Natural killer cell (primary cell): ENCODE results near the gene RGMA. TPM values are rescaled to one million over a fixed set of nuclear protein-coding genes. Genes with fewer than 3 reads are reported as not detected.
"Not testable (repeated sequence)": the region's sequence is repeated elsewhere in the genome, so short reads cannot be mapped to it uniquely, and the experiment has no call there.

Experiments
- ATAC-seq, 3 donors: fragments of 150-1000 bp in 2 of 3; fragments of 200-7000 bp in 1 of 3; cut with Tn5 transposase; 1 replicate in 1 of 3; 2 replicates in 2 of 3; pipeline ENCODE4 v1.10.0; 2021; ENCODE audit warnings: mild to moderate bottlenecking in 2 of 3, moderate library complexity in 2 of 3
- DNase-seq, 2 donors: peaks; one replicate each; pipeline versions ENCODE4 v3.0.0 to v3.0.0-alpha.2; 2013 to 2021; ENCODE audit warnings: mixed read lengths in 1 of 2
- H3K27ac ChIP-seq: one replicate; pipeline ENCODE4 v1.5.1; 2013; ENCODE audit warnings: mild to moderate bottlenecking, low read length
- H3K27me3 ChIP-seq: one replicate; pipeline ENCODE4 v1.6.1; 2013; ENCODE audit warnings: low read length; ENCODE audit not compliant: control insufficient read depth, insufficient read depth
- H3K36me3 ChIP-seq: one replicate; pipeline ENCODE4 v1.6.1; 2013; ENCODE audit warnings: low read length; ENCODE audit not compliant: control insufficient read depth, insufficient read depth
- H3K4me1 ChIP-seq: one replicate; pipeline ENCODE4 v1.6.1; 2013; ENCODE audit warnings: low read length; ENCODE audit not compliant: control insufficient read depth, insufficient read depth
- H3K4me3 ChIP-seq: one replicate; pipeline ENCODE4 v1.5.1; 2013; ENCODE audit warnings: low read length
- H3K9me3 ChIP-seq: one replicate; pipeline ENCODE4 v1.6.1; 2013; ENCODE audit warnings: low read length; ENCODE audit not compliant: control insufficient read depth, insufficient read depth
- H3K27ac Mint-ChIP-seq, 2 donors: one replicate each; pipeline ENCODE4 v1.8.0; 2022; ENCODE audit warnings: mild to moderate bottlenecking in 2 of 2, mixed read lengths in 2 of 2, moderate library complexity in 1 of 2
- H3K27me3 Mint-ChIP-seq, 2 donors: one replicate each; pipeline ENCODE4 v1.8.0; 2022; ENCODE audit warnings: low read depth in 2 of 2, mixed read lengths in 2 of 2
- H3K36me3 Mint-ChIP-seq: one replicate; pipeline ENCODE4 v1.8.0; 2022; ENCODE audit warnings: mixed read lengths
- H3K4me1 Mint-ChIP-seq, 2 donors: one replicate each; pipeline ENCODE4 v1.8.0; 2022; ENCODE audit warnings: mixed read lengths in 2 of 2
- H3K4me3 Mint-ChIP-seq: one replicate; pipeline ENCODE4 v1.8.0; 2022; ENCODE audit warnings: mild to moderate bottlenecking, moderate library complexity, mixed read lengths
- H3K9me3 Mint-ChIP-seq, 2 donors: one replicate each; pipeline ENCODE4 v1.8.0; 2022; ENCODE audit warnings: mixed read lengths in 2 of 2
- CTCF ChIP-seq: fragments of 200-600 bp; IDR thresholded peaks from one replicate; pipeline ENCODE4 v1.8.0; 2022; ENCODE audit warnings: antibody characterized with exemption
- WGBS: methylation state at CpG from one replicate; pipeline ENCODE4 v1.1.7; 2013; ENCODE audit warnings: missing lambda C conversion rate; ENCODE audit not compliant: insufficient coverage; 5-methylcytosine and 5-hydroxymethylcytosine counted together
- intact Hi-C: fragments of 100-400 bp; cut with micrococcal nuclease; formaldehyde crosslinking; loops from one replicate; pipeline ENCODE4 v1.14.2; 2022
- total RNA-seq, 4 donors: library from RNA; stranded (reverse); fragments of 120-200 nt in 1 of 4; gene quantifications; one replicate each; pipeline versions ENCODE4 v1.2.3 to v1.2.4, GENCODE V29; 2013 to 2022

Gene RGMA
- total RNA-seq, 3 donors from 2014 or later (not counting 1 experiment from before 2014, with no cell fraction given), result not detected

GRCh38 chr15:93065641-93066045 lies 23.4 kb downstream of the RGMA start:
- Mint-ChIP-seq H3K4me1 (no peaks in the 10 kb centered on the region), H3K9me3 (no peaks in the 10 kb centered on the region), H3K27me3 (peaks cover 14 to 27% of the 10 kb centered on the region in 2 donors), H3K36me3 (no peaks in the 10 kb centered on the region), H3K27ac (no peak overlapping the region), H3K4me3 (no peak overlapping the region)
- Histone ChIP-seq H3K4me1 (no peaks in the 10 kb centered on the region), H3K9me3 (no peaks in the 10 kb centered on the region), H3K4me3 (no peak overlapping the region), H3K36me3 (no peaks in the 10 kb centered on the region), H3K27ac (no peak overlapping the region), H3K27me3 (no peaks in the 10 kb centered on the region)
- no peak for ATAC-seq
- intact Hi-C loops, result no loop called here
- TF ChIP-seq CTCF, result no peak
- DNase-seq, result no peak
- WGBS, result 91% methylated on average over 23 of the region's 23 CpGs

GRCh38 chr15:93063796-93064690 lies 25.0 kb downstream of the RGMA start:
- H3K9me3 ChIP-seq, result no peaks in the 10 kb centered on the region
- no peak overlapping the region for H3K4me3 ChIP-seq
- Mint-ChIP-seq H3K36me3 (no peaks in the 10 kb centered on the region), H3K9me3 (no peaks in the 10 kb centered on the region), H3K4me3 (no peak overlapping the region), H3K27ac (no peak overlapping the region), H3K4me1 (no peaks in the 10 kb centered on the region), H3K27me3 (peaks cover 9 to 19% of the 10 kb centered on the region in 2 donors)
- no peak for ATAC-seq
- H3K27ac ChIP-seq, result no peak overlapping the region
- no peak for TF ChIP-seq CTCF
- 43% methylated on average over 23 of the region's 23 CpGs for WGBS
- no peaks in the 10 kb centered on the region for H3K4me1 ChIP-seq
- DNase-seq, result no peak
- H3K36me3 ChIP-seq, result no peaks in the 10 kb centered on the region
- intact Hi-C loops, result no loop called here
- H3K27me3 ChIP-seq, result no peaks in the 10 kb centered on the region

GRCh38 chr15:93063262-93063671 lies 25.7 kb downstream of the RGMA start:
- H3K4me1 ChIP-seq, result no peaks in the 10 kb centered on the region
- 90% methylated on average over 6 of the region's 8 CpGs for WGBS
- no peaks in the 10 kb centered on the region for H3K27me3 ChIP-seq
- Mint-ChIP-seq H3K27ac (no peak overlapping the region), H3K4me3 (no peak overlapping the region), H3K4me1 (no peaks in the 10 kb centered on the region), H3K27me3 (peaks cover 9 to 20% of the 10 kb centered on the region in 2 donors), H3K9me3 (no peaks in the 10 kb centered on the region), H3K36me3 (no peaks in the 10 kb centered on the region)
- ATAC-seq (no peak), DNase-seq (no peak)
- H3K36me3 ChIP-seq, result no peaks in the 10 kb centered on the region
- TF ChIP-seq CTCF, result no peak
- intact Hi-C loops, result no loop called here
- H3K4me3 ChIP-seq, result no peak overlapping the region
- H3K27ac ChIP-seq, result no peak overlapping the region
- no peaks in the 10 kb centered on the region for H3K9me3 ChIP-seq

GRCh38 chr15:93062628-93063261 lies 26.3 kb downstream of the RGMA start:
- ATAC-seq, H3K9me3 ChIP-seq, H3K4me3 ChIP-seq, H3K27me3 ChIP-seq, intact Hi-C loops, DNase-seq, H3K4me1 Mint-ChIP-seq, H3K27ac Mint-ChIP-seq, H3K4me1 ChIP-seq, H3K36me3 ChIP-seq, H3K36me3 Mint-ChIP-seq, H3K27ac ChIP-seq, H3K9me3 Mint-ChIP-seq: not testable (repeated sequence)
- Mint-ChIP-seq H3K4me3 (peak overlapping the region; percentile 13), H3K27me3 (peaks cover 9 to 25% of the 10 kb centered on the region in 2 donors)
- WGBS, result 86% methylated on average over 9 of the region's 13 CpGs
